ENCODE measurements around the gene RGS19. TPM values are rescaled to one million over a fixed set of nuclear protein-coding genes. Genes with fewer than 3 reads are reported as not detected.

RGS19 gene
- total RNA-seq, 1 experiment from 2014 or later = 17.2 TPM

DNA sequence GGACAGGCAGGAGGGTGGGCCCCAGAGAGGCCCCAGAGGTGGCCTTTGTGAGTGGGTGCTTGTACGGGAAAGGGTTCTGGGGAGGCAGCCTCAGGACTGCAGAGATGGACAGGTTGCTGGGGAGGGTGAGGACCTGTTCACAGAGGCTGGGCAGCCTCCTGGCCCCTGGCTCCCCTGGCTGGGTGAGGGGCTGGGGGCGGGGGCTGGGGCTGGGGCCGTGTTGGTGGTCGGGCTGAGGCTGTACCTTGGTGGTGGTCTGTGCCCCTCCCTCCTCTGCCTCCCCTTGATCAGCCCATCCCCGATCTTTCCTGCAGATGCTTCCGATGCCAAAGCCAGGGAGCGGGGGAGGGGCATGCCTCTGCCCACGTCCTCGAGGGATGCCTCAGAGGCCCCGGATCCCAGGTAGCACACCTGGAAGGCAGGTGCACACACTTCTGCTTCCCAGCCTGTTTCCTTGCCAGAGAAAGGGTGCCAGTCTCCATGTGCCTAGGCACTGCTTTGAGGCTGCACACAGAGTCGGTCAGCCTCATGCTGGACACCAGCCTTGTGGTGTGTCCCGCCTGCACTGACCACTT lies 11.5 kb downstream of the RGS19 start:
- no TSS peak for BruUV-seq (replicated peaks)
- no peak overlapping the region for H3K4me3 Mint-ChIP-seq (ENCODE audit: low read depth, unreplicated experiment)
- intact Hi-C loops (cut with micrococcal nuclease; ENCODE audit: unreplicated experiment) = no loop called here

DNA sequence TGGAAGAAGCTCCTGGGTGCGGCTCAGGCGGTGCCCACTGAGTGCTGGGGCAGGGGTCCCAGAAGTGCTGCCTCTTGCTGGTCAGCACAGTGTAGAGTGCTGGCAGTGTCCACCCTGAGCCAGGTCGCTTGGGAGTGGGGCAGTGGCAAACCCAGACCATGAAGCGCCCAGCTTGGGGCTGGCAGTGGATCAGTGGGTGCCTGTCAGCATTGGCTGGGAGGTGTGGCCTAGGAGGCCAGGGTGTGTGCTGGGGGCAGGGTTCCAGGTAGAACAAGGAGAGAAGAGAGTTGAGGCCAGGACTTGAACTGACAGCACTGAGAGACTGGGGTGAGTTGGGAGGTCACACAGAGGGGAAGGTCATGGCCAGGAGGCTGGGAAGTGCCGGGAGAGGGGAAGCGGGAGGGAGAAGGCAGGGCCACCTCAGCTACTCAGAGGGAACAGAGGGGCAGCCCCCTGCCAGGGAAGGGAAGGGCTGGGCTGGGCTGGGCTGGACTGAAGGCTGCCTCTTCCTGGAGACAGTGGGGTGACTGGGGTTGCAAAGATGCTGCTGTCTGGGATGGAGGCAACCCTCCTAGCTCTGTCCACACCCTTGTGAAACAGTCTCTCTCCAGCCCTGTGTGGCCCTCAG lies 12.2 kb downstream of the RGS19 start:
- CTCF ChIA-PET = interaction anchor here (0.5 to 0.8 kb wide), 2 partner anchors 13 kb away, joined by 3 read pairs; partner anchors contain the start of gene OPRL1
- peak overlapping the region; percentile 9 for H3K27ac Mint-ChIP-seq (ENCODE audit: unreplicated experiment)
- DNase-seq = no peak
- peaks cover 47% of the 10 kb centered on the region for H3K4me1 Mint-ChIP-seq (ENCODE audit: low read depth, unreplicated experiment)
- intact Hi-C loops (cut with micrococcal nuclease; ENCODE audit: unreplicated experiment) = no loop called here
- peaks cover 50% of the 10 kb centered on the region for H3K36me3 Mint-ChIP-seq (ENCODE audit: insufficient read depth, unreplicated experiment)
- H3K27me3 Mint-ChIP-seq (ENCODE audit: unreplicated experiment) = no peaks in the 10 kb centered on the region
- no peaks in the 10 kb centered on the region for H3K9me3 Mint-ChIP-seq (ENCODE audit: low read depth, unreplicated experiment)
- no TSS peak for BruUV-seq (replicated peaks)
- TF ChIP-seq CTCF (IDR thresholded peaks at IDR 0.05; ENCODE audit: unreplicated experiment) = no peak
- H3K4me3 Mint-ChIP-seq (ENCODE audit: low read depth, unreplicated experiment) = no peak overlapping the region

More for the DNA sequence above, 11.5 kb downstream of the RGS19 start:
- no peak for TF ChIP-seq CTCF (IDR thresholded peaks at IDR 0.05; ENCODE audit: unreplicated experiment)
- DNase-seq = no peak
- Mint-ChIP-seq H3K4me1 (ENCODE audit: low read depth, unreplicated experiment) (peaks cover 41% of the 10 kb centered on the region), H3K27ac (ENCODE audit: unreplicated experiment) (no peak overlapping the region), H3K36me3 (ENCODE audit: insufficient read depth, unreplicated experiment) (peaks cover 50% of the 10 kb centered on the region), H3K27me3 (ENCODE audit: unreplicated experiment) (no peaks in the 10 kb centered on the region), H3K9me3 (ENCODE audit: low read depth, unreplicated experiment) (no peaks in the 10 kb centered on the region)
- CTCF ChIA-PET = no interaction called here

GRCh38 chr20:64065974-64066343 lies 13.4 kb downstream of the RGS19 start:
- peak; percentile 78 for DNase-seq
- no peak for TF ChIP-seq CTCF (IDR thresholded peaks at IDR 0.05; ENCODE audit: unreplicated experiment)
- H3K27ac Mint-ChIP-seq (ENCODE audit: unreplicated experiment) = peak overlapping the region; percentile 61
- CTCF ChIA-PET = interaction anchor here (0.6 to 1.2 kb wide), 5 partner anchors 10 to 54 kb away, joined by 3 to 4 read pairs (median 3); no protein-coding TSS in a partner anchor
- BruUV-seq (replicated peaks) = no TSS peak
- H3K4me1 Mint-ChIP-seq (ENCODE audit: low read depth, unreplicated experiment) = peaks cover 47% of the 10 kb centered on the region
- intact Hi-C loops (cut with micrococcal nuclease; ENCODE audit: unreplicated experiment) = no loop called here
- no peaks in the 10 kb centered on the region for H3K27me3 Mint-ChIP-seq (ENCODE audit: unreplicated experiment)
- H3K4me3 Mint-ChIP-seq (ENCODE audit: low read depth, unreplicated experiment) = peak overlapping the region; percentile 44
- H3K9me3 Mint-ChIP-seq (ENCODE audit: low read depth, unreplicated experiment) = no peaks in the 10 kb centered on the region
- H3K36me3 Mint-ChIP-seq (ENCODE audit: insufficient read depth, unreplicated experiment) = peaks cover 51% of the 10 kb centered on the region

DNA sequence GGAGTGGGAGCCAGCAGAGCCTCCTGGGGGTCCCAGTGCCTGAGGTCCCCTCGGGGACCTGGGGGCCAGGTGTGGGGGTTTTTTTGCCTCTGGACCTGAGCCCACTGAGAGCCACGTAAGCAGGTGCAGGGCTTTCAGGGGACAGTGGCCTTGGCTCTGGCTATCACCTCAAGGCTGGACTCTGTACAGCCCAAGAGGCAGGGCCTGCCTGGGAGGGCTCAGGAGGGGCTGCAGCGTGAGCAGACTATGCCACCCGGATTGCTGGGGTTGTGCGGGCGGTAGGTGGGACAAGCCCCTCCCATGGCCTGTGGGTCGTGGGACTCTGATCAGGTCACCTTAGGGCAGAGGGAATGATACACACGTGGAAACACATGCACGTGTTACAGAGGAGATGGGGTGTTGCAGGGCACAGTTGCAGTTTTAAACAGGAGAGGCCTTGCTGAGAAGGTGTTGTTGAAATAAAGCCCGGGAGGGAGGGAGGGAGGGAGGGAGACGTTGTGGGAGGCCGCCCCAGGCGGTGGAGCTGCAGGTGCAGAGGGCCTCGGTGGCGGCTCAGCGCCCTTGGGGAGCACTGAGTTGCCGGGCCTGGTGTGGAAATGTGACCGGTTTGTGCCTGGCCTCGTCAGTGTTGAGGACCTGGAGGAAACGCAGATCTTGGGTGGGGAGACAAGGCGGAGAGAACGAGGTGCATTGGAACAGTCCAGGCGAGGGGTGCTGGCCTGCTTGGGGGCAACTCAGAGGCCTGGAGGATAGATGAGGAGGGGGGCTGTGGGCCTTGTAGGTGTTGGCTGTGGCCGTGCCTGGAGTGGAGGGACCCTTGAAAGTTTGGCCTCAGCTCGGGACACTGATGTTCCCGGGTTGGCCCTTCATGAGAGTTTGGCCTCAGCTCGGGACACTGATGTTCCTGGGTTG lies 14.0 kb downstream of the RGS19 start:
- Mint-ChIP-seq H3K9me3 (ENCODE audit: low read depth, unreplicated experiment) (no peaks in the 10 kb centered on the region), H3K4me3 (ENCODE audit: low read depth, unreplicated experiment) (peak overlapping the region; percentile 44), H3K27me3 (ENCODE audit: unreplicated experiment) (no peaks in the 10 kb centered on the region), H3K27ac (ENCODE audit: unreplicated experiment) (peak overlapping the region; percentile 61), H3K4me1 (ENCODE audit: low read depth, unreplicated experiment) (peaks cover 47% of the 10 kb centered on the region), H3K36me3 (ENCODE audit: insufficient read depth, unreplicated experiment) (peaks cover 51% of the 10 kb centered on the region)
- no TSS peak for BruUV-seq (replicated peaks)
- CTCF ChIA-PET = interaction anchor here (0.9 to 1.2 kb wide), 6 partner anchors 10 to 527 kb away, joined by 3 to 4 read pairs (median 3); no protein-coding TSS in a partner anchor
- intact Hi-C loops (cut with micrococcal nuclease; ENCODE audit: unreplicated experiment) = no loop called here
- DNase-seq = no peak
- no peak for TF ChIP-seq CTCF (IDR thresholded peaks at IDR 0.05; ENCODE audit: unreplicated experiment)
